HG03460 (cell line): ENCODE measurements around the gene PLCB4.

Source experiments
- ATAC-seq: cut with Tn5 transposase; IDR thresholded peaks from one replicate; pipeline ENCODE4 v1.9.1; 2021; ENCODE audit not compliant: unreplicated experiment

PLCB4 gene

GRCh38 chr20:9417665-9418064 is 348.8 kb downstream of the PLCB4 start:
- no peak for ATAC-seq

DNA sequence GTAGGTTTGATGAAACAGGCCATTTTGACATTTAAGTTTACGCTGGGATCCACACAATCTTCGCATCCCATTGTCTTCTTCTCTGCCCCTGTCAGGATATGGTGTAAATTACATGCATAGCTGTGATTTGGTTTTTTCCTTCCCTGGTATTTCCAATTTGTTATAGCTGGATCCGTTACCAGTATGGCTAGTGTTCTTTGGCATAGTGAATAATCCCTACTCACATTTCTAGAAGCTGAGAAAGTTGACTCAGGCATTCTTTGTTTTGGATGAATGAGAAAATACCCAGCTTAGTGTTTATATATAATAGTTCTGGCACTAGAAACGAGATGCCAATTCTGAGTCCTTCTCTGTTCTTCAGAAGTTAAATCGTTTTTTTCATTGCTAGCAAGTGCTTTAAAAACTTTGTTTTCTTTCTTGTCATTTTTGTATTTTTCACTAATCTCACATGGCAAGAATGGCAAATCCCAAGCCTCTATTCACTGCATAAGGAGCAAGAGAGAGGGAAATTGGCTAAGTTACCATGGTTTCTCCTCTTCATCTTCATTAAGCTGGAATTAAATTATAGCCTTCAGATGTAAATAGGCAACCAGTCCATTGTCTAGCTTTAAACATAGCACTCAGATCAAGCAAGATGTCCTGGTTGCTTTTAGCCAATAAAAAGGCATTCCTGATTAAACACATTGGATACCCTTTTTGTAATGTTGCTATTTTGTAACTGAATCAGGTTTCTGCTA is 353.6 kb downstream of the PLCB4 start:
- ATAC-seq = no peak

- ATAC-seq = no peak
These were observed 355.7 kb downstream of the PLCB4 start for GRCh38 chr20:9424551-9424950.

- ATAC-seq = no peak
These were observed 358.8 kb downstream of the PLCB4 start for GRCh38 chr20:9427430-9428291.

GRCh38 chr20:9428292-9428607 is 359.4 kb downstream of the PLCB4 start:
- ATAC-seq = no peak

- no peak for ATAC-seq
These were observed 370.9 kb downstream of the PLCB4 start for GRCh38 chr20:9439806-9440205.

DNA sequence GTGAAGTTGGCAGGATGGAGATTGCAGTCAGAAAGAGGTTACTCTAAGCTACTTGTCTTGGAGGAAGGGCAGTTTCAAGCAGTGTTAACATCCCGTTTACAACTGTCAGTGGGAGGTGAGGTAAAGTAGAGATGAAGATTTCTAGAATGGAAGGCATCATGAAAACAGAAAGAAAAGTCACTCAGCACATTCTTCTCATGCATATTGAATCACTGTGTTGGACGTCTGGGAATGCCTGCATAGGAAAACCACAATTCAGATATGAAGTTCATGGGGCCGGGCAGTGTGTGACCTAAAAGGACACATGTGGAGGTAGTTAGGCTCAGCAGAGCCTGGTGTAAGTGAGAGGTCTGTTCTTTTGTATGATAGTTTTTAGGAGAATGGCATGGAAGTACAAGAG is 372.0 kb downstream of the PLCB4 start:
- no peak for ATAC-seq

DNA sequence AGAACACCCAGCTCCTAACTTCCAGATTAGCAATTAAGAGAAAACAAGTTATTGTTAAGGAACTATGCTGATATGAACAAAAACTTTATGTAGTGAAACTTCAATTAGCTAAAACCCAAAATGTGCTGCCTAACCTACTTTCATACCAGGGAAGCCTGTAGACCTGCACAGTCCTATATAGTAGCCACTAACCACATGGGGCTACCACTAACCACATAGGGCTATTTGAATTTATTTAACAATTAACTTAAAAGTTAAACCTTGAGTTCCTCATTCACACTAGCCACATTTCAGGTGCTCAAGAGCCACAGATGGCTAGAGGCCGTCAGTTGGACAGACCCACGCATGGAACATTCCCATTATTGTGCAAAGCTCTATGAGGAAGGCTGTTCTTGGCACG is 373.1 kb downstream of the PLCB4 start:
- peak; percentile 88 for ATAC-seq

GRCh38 chr20:9442858-9443257 is 374.0 kb downstream of the PLCB4 start:
- ATAC-seq = peak; percentile 56

DNA sequence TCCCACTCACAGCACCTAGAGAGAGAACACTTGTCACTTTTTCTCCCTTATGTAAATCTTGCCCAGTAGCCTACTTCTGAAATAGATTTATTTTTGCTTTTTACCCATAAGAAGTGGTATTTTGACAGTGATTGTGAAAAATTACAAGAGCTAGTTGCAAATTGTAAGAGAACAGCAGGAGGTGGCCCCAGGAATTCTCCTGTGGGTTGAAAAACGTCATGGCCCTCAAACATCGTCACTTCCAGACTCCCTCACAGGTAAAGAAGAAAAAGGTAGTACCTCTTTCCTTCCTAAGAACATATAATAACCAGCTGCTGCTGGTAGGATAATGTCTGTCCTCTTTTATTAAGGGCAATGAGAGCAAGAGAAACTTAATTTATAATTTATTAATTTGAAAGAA is 376.0 kb downstream of the PLCB4 start:
- no peak for ATAC-seq

- no peak for ATAC-seq
These were observed 378.3 kb downstream of the PLCB4 start for GRCh38 chr20:9447182-9447581.

- no peak for ATAC-seq
These were observed 384.3 kb downstream of the PLCB4 start for GRCh38 chr20:9453201-9453600.

DNA sequence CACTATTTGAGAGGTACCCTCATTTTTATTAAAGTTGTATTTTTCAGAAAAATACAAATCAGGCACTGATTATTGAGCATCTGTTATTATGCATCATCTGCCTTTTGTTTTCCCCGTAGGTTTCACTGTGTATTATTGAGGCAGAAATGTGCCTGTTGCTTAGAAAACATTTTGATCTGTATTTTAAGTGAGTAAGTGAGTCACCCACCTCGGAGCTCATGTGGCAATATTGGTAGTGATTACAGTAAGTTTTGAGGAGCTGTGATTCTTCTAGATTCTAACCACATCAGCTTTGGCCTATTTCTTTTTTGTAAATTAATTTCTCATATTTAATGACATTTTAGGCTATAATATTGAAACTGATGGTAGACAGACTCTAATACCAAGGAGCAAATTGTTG is 385.9 kb downstream of the PLCB4 start:
- ATAC-seq = no peak

DNA sequence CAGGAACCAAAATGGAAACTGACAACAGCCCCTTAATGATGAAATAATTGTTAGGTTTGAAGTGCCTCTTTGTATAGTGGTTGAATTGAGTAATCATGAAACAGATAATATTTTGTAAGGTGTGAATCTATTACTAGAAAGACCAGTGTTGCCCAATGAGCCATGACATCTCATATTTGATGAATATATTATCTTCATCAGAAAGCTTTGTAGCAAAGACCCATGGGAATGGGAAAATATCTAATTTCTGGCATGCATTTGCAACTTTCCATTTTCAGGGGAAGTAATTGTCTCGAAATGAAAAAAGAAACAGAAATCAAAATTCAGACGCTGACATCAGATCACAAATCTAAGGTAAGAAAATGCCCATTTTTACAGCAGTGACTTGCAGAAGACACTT is 388.2 kb downstream of the PLCB4 start:
- ATAC-seq = no peak

DNA sequence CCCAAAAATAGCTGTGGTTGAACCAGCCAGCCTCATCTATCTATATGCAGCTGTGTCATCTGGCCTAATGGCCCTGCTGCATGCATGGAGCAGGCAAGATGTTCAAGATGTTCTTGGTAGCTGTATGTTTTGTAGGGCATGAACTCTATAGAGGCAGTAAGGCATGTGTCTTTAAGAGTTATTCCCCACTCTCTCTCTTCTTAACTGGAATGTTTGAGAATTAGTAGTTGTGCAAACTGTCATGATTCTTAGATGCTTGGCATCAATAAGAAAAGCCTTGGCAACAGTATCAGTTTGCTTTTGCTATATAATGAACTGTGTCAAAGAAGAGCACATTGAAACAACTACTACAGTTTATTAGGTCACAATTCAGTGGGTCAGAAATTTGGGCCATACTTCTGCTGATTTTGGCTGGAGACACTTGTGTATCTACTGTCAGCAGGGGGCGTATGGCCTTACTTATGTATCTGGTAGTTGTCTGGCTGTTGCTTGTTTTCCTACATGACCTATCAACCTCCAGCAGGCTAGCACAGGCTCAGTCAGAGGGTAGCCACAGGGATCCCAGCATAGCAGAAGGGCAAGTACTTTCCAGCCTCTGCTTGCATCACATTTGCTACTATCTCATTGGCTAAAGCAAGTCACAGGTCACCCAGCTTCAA is 389.4 kb downstream of the PLCB4 start:
- peak; percentile 57 for ATAC-seq

GRCh38 chr20:9460518-9460917 is 391.6 kb downstream of the PLCB4 start:
- no peak for ATAC-seq

DNA sequence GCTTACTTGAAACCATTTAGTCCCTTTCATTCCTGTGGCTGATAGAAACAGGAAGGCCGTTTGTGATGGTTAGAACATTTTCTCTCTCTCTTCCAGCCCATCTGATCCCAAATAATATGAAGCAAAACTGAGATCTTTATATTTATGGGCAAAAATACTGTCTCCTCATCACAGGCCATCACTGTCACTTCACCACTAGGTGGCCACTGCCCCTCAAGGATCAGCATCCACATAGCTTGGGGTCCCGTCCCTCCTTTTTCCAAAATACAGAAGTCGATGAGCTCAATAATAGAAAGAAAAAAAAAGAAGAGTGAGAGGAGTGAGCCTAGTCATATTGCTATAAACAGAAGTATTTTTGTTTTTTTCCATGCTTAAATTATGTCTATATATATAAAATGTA is 399.1 kb downstream of the PLCB4 start:
- ATAC-seq = no peak

- no peak for ATAC-seq
These were observed 406.0 kb downstream of the PLCB4 start for GRCh38 chr20:9474835-9475415.

GRCh38 chr20:9475456-9475855 is 406.6 kb downstream of the PLCB4 start:
- ATAC-seq = no peak

DNA sequence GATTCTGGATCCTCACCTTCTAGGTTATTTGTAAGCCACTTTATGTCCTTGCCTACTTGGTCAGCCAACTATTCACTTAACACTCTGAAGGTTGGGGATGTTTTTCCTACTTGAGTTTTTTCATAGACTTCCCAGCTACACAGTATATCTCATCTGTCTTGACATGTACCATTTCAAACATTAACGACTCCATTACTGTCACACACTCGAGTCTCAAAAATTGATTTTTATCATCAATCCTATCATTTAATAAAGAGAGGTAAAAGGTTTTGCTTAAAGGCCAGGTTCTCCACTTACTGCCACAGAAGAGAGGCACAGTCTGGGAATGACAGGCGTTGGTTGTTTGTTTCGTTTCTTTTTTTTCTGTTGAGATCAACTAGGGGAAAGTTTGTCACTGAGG is 407.3 kb downstream of the PLCB4 start:
- no peak for ATAC-seq

DNA sequence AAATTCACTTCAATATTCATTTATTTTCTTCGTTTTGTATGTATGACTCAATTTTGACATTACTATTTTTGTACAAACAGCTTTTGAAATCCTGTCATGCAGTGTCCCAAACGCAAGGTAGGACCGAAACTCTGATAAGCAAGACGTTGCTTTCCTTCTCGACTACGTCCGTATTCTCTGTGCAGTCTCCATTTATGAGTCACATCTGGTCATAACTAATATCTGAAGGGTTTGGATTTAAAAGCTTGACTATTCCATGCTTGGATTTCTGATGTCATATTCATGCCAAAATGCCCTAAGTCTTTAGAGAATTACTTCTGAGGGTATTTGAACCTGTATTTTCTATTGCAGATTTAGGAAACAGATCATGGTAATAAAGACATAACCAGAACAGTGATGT is 407.8 kb downstream of the PLCB4 start:
- no peak for ATAC-seq

DNA sequence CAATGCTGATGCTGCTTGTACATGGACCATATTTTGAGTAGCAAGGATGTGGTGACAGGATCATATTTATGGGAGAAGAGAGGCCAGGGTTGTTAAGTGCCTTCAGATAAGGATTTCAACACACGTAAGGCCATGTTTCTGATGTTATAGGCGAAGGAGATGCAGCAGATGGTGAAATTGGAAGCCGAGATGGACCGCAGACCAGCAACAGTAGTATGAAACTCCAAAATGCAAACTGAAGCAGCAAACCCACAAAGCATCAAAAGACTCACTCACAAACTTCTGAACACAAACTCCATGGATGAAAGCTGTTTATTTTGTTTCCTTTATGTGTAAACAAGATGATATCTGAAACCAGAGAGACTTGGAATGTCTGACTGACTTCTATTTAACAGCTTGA is 409.9 kb downstream of the PLCB4 start:
- ATAC-seq = no peak
